ENCODE results near the gene S100A10. TPM values are rescaled to one million over a fixed set of nuclear protein-coding genes. Genes with fewer than 3 reads are reported as not detected.

S100A10 gene
- total RNA-seq, 1 experiment from 2014 or later = 1,694 TPM

DNA sequence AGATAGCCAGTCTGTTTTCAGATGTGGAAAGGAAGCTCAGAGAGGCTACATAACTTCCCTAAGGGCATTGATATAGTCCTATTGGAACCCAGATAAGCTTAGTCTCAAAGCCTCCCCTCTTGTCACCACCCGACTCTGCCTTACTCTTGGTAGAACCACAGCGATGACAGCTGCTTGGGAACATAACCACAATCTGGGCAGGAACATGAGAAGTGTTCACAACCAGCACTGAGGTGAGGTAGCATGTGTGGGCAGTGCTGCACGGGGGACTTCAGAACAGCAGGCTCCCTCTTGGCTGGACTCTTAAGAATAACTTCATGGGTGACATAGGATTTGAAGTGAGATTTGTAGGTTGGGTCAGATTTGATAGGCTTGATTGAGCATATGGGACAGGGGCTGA lies 9.3 kb upstream of the S100A10 start:
- intact Hi-C loops (cut with micrococcal nuclease) = no loop called here

DNA sequence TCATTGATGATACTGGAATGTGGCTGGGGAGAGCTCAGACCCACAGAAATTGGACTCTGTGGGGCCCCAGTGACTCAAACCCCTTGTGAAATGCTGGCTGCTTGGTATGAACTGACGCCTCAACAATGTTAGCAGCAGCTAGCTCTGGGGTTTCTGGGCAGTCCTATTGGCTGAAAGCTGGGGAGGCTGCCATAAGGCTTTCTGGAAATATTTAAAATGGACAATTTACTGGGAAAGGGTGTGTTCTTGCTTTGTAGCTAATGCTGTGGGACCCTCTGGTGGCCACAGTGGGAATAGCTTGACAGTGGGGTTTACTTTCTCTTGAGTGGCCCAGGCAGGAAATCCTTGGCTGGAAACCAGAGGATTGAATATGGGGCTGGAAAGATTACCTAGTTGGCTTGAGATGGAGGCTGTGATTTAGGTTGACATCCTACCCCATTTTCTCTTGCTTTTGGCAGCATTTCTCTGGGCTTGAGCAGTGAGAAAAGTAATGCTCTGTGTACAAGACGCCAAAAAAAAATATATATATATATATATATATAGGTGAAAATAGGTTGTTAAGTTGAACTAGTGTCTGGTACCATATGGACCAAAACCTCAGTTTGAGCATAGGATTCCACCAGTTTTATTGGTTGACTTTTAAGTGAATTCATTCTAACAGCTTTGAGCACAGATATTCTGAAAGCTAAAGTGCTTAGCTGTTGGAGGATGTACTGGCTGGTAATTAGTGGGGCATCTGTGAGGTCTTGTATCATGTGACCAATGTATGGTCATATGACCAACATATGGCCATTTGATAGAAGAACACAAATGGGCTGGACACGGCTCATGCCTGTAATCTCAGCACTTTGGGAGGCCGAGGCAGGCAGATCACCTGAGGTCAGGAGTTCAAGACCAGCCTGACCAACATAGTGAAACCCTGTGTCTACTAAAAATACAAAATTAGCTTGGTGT lies 8.2 kb upstream of the S100A10 start:
- H3K9me3 Mint-ChIP-seq (ENCODE audit: unreplicated experiment) = no peaks in the 10 kb centered on the region

More for the DNA sequence above, 9.3 kb upstream of the S100A10 start:
- Mint-ChIP-seq H3K27ac (ENCODE audit: low read depth, unreplicated experiment) (no peak overlapping the region), H3K9me3 (ENCODE audit: unreplicated experiment) (no peaks in the 10 kb centered on the region), H3K4me3 (ENCODE audit: unreplicated experiment) (no peak overlapping the region), H3K27me3 (ENCODE audit: insufficient read depth, unreplicated experiment) (no peaks in the 10 kb centered on the region), H3K36me3 (ENCODE audit: insufficient read depth, unreplicated experiment) (peaks cover 6% of the 10 kb centered on the region), H3K4me1 (ENCODE audit: insufficient read depth, unreplicated experiment) (peaks cover 51% of the 10 kb centered on the region)
- TF ChIP-seq, protein P1, sequence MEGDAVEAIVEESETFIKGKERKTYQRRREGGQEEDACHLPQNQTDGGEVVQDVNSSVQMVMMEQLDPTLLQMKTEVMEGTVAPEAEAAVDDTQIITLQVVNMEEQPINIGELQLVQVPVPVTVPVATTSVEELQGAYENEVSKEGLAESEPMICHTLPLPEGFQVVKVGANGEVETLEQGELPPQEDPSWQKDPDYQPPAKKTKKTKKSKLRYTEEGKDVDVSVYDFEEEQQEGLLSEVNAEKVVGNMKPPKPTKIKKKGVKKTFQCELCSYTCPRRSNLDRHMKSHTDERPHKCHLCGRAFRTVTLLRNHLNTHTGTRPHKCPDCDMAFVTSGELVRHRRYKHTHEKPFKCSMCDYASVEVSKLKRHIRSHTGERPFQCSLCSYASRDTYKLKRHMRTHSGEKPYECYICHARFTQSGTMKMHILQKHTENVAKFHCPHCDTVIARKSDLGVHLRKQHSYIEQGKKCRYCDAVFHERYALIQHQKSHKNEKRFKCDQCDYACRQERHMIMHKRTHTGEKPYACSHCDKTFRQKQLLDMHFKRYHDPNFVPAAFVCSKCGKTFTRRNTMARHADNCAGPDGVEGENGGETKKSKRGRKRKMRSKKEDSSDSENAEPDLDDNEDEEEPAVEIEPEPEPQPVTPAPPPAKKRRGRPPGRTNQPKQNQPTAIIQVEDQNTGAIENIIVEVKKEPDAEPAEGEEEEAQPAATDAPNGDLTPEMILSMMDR (IDR thresholded peaks at IDR 0.05; ENCODE audit: unreplicated experiment) = no peak
- CTCF ChIA-PET = interaction anchor here (0.6 to 23.4 kb wide), 21 partner anchors 10 to 456 kb away, joined by 3 to 543 read pairs (median 11); partner anchors contain the start of genes S100A11 and THEM4
- DNase-seq (ENCODE audit: unreplicated experiment) = no peak
- POLR2A ChIA-PET = interaction anchor here (0.6 to 20.9 kb wide), 10 partner anchors 9 to 115 kb away, joined by 3 to 453 read pairs (median 45); partner anchors contain the start of gene S100A11
- no TSS peak for BruUV-seq (replicated peaks)

DNA sequence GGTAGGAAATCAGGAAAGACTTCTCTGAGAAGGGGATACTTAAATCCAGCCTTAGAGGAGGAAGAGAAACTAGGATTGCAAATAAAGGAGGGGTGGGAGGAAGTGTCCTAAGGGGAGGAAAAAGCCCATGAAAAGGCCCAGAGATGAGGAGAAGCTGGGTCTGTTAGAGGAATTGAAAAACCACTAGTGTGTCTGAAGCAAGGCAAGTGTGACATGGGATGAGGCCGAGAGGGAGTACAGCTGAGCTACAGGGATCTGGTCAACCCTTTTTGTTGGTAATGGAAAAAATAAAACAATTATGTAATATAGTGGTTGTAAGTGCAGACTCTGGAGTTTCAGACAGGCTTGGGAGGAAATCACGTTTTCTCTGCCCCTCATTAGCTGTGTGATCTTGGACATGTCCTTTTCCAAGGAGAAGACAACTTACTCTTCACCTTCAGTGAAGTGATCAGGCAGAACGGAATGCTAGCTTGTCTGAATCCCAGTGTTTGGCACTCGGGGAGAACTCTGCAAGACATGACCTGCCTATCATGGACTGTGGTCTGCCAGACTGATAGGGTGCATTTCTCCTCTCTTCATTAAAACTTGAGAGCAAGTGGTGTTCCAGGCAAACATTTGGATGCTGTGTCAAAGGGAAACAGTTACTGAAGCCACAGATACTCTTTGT lies 7.4 kb upstream of the S100A10 start:
- H3K4me1 Mint-ChIP-seq (ENCODE audit: insufficient read depth, unreplicated experiment) = peaks cover 55% of the 10 kb centered on the region
- CTCF ChIA-PET = interaction anchor here (0.5 to 23.4 kb wide), 45 partner anchors 12 to 978 kb away, joined by 3 to 543 read pairs (median 5); partner anchors contain the start of genes S100A11 and THEM4
- peaks cover 6% of the 10 kb centered on the region for H3K36me3 Mint-ChIP-seq (ENCODE audit: insufficient read depth, unreplicated experiment)
- no TSS peak for BruUV-seq (replicated peaks)
- POLR2A ChIA-PET = interaction anchor here (0.6 to 20.9 kb wide), 21 partner anchors 8 to 767 kb away, joined by 3 to 453 read pairs (median 11); partner anchors contain the start of genes S100A11 and THEM4
- H3K27ac Mint-ChIP-seq (ENCODE audit: low read depth, unreplicated experiment) = peak overlapping the region; percentile 33
- H3K9me3 Mint-ChIP-seq (ENCODE audit: unreplicated experiment) = no peaks in the 10 kb centered on the region
- DNase-seq (ENCODE audit: unreplicated experiment) = no peak
- H3K4me3 Mint-ChIP-seq (ENCODE audit: unreplicated experiment) = peak overlapping the region; percentile 28
- TF ChIP-seq, protein P1 (IDR thresholded peaks at IDR 0.05; ENCODE audit: unreplicated experiment) = no peak
- intact Hi-C loops (cut with micrococcal nuclease) = loop anchor here (1.0 to 2.0 kb wide), 6 partner anchors 33 to 467 kb away; no protein-coding TSS in a partner anchor
- no peaks in the 10 kb centered on the region for H3K27me3 Mint-ChIP-seq (ENCODE audit: insufficient read depth, unreplicated experiment)

More for the DNA sequence above, 8.2 kb upstream of the S100A10 start:
- peak overlapping the region; percentile 28 for H3K4me3 Mint-ChIP-seq (ENCODE audit: unreplicated experiment)
- peak; percentile 96 for DNase-seq (ENCODE audit: unreplicated experiment)
- intact Hi-C loops (cut with micrococcal nuclease) = loop anchor here (1.0 to 2.0 kb wide), 6 partner anchors 34 to 468 kb away; no protein-coding TSS in a partner anchor
- H3K27ac Mint-ChIP-seq (ENCODE audit: low read depth, unreplicated experiment) = peak overlapping the region; percentile 33
- peaks cover 55% of the 10 kb centered on the region for H3K4me1 Mint-ChIP-seq (ENCODE audit: insufficient read depth, unreplicated experiment)
- no TSS peak for BruUV-seq (replicated peaks)
- H3K36me3 Mint-ChIP-seq (ENCODE audit: insufficient read depth, unreplicated experiment) = peaks cover 6% of the 10 kb centered on the region
- TF ChIP-seq, protein P1 (IDR thresholded peaks at IDR 0.05; ENCODE audit: unreplicated experiment) = peak; percentile 98
- CTCF ChIA-PET = interaction anchor here (0.5 to 23.4 kb wide), 41 partner anchors 11 to 978 kb away, joined by 3 to 543 read pairs (median 7); partner anchors contain the start of genes S100A11 and THEM4
- POLR2A ChIA-PET = interaction anchor here (0.6 to 20.9 kb wide), 23 partner anchors 8 to 767 kb away, joined by 3 to 453 read pairs (median 8); partner anchors contain the start of genes S100A11 and THEM4
- no peaks in the 10 kb centered on the region for H3K27me3 Mint-ChIP-seq (ENCODE audit: insufficient read depth, unreplicated experiment)

Data from MCF 10A (cell line).